HG02870 (cell line): Measurements from ENCODE around the gene CELSR2.

ENCODE experiments used
- ATAC-seq: cut with Tn5 transposase; IDR thresholded peaks from one replicate; pipeline ENCODE4 v1.9.1; 2021; ENCODE audit warnings: mild to moderate bottlenecking, moderate library complexity; ENCODE audit not compliant: unreplicated experiment

Gene CELSR2

DNA sequence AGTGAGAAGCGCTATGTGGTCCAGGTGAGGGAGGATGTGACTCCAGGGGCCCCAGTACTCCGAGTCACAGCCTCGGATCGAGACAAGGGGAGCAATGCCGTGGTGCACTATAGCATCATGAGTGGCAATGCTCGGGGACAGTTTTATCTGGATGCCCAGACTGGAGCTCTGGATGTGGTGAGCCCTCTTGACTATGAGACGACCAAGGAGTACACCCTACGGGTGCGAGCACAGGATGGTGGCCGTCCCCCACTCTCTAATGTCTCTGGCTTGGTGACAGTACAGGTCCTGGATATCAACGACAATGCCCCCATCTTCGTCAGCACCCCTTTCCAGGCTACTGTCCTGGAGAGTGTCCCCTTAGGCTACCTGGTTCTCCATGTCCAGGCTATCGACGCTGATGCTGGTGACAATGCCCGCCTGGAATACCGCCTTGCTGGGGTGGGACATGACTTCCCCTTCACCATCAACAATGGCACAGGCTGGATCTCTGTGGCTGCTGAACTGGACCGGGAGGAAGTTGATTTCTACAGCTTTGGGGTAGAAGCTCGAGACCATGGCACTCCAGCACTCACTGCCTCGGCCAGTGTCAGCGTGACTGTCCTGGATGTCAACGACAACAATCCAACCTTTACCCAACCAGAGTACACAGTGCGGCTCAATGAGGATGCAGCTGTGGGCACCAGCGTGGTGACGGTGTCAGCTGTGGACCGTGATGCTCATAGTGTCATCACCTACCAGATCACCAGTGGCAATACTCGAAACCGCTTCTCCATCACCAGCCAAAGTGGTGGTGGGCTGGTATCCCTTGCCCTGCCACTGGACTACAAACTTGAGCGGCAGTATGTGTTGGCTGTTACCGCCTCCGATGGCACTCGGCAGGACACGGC is 2.2 kb downstream of the CELSR2 start:
- ATAC-seq, result no peak

DNA sequence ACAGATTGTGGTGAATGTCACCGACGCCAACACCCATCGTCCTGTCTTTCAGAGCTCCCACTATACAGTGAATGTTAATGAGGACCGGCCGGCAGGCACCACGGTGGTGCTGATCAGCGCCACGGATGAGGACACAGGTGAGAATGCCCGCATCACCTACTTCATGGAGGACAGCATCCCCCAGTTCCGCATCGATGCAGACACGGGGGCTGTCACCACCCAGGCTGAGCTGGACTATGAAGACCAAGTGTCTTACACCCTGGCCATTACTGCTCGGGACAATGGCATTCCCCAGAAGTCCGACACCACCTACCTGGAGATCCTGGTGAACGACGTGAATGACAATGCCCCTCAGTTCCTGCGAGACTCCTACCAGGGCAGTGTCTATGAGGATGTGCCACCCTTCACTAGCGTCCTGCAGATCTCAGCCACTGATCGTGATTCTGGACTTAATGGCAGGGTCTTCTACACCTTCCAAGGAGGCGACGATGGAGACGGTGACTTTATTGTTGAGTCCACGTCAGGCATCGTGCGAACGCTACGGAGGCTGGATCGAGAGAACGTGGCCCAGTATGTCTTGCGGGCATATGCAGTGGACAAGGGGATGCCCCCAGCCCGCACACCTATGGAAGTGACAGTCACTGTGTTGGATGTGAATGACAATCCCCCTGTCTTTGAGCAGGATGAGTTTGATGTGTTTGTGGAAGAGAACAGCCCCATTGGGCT is 3.0 kb downstream of the CELSR2 start:
- ATAC-seq, result no peak

DNA sequence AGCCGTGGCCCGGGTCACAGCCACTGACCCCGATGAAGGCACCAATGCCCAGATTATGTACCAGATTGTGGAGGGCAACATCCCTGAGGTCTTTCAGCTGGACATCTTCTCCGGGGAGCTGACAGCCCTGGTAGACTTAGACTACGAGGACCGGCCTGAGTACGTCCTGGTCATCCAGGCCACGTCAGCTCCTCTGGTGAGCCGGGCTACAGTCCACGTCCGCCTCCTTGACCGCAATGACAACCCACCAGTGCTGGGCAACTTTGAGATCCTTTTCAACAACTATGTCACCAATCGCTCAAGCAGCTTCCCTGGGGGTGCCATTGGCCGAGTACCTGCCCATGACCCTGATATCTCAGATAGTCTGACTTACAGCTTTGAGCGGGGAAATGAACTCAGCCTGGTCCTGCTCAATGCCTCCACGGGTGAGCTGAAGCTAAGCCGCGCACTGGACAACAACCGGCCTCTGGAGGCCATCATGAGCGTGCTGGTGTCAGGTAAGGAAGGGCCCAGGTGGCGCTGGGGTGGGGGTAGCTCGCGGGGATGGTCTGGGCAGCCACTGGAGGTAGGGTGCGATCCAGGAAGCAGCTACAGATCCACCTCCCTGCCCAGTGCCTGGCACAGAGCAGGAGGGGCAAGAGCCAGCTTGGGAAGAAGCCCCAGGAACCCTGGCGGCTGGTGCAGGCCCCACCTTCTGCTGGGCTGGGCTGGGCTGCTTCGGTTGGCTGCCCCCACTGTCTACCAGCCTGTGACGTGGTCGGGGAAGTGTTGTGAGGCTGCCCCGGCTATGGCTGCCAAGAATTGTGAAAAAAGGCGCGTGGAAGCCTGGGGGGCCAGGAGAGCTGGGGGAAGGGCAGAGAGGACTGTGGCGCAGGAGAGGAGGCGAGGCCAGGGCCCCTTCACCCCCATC is 3.8 kb downstream of the CELSR2 start:
- no peak for ATAC-seq

DNA sequence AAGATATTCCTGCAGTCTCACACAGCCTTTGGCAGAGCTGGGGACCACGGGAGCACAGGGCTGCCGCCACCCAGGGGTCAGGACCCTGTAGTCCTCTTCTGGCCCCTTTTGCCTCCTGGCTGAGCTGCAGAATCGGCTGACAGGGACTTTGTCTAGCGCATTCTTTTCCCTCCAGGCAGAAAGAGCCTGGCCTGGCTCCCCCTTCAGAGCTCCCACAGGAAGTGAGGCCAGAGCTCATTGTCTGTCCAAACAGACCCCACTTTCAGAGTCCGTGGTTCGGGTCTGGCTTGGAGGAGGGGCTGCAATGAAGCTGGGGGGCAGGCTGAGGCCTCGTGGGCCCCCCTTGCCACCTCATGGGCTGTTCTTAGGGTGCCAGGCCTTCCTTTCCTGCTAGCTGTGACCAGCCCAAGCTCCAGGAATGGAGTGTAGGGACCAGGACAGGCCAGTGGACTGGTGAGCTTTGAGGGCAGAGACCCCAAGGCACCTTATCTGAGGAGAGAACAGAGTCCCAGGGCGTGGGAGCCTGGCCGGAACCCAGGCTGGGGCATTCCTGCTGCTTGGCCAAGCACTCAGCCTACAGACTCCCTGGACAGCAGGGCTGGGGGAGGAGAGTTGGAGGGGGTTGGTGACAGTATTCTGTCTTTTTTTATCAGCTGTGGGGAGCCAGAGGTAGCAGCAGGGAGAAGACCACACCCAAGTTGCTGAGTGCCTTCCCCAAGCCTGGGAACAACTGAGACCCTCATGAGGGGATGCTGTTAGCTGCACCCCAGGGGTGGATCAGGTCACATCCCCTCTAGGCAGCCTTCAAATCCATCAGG is 4.7 kb downstream of the CELSR2 start:
- ATAC-seq, result no peak

DNA sequence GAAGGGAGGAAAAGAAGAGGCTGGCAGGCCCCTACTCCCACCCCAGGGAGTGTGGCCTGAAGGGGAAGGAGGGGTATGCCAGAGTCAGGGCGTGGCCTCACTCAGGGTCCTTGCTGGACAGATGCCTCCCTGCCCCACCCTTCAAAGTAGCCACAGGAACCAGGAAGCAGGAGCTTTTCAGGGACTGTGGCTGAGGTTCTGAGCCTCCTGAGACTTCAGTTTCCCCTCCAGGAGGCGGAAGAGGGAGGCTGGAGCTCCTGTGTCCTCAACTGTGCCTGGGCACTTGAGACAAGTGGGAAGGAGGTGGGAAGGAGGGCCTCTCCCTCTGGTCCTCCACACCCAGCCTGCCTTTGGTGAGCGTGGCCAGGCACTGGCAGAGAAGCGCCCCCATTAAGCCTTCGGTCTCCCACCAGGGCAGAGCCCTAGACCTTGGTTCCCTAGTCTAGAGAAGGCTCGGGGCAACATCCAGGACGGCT is 5.3 kb downstream of the CELSR2 start:
- ATAC-seq, result no peak

DNA sequence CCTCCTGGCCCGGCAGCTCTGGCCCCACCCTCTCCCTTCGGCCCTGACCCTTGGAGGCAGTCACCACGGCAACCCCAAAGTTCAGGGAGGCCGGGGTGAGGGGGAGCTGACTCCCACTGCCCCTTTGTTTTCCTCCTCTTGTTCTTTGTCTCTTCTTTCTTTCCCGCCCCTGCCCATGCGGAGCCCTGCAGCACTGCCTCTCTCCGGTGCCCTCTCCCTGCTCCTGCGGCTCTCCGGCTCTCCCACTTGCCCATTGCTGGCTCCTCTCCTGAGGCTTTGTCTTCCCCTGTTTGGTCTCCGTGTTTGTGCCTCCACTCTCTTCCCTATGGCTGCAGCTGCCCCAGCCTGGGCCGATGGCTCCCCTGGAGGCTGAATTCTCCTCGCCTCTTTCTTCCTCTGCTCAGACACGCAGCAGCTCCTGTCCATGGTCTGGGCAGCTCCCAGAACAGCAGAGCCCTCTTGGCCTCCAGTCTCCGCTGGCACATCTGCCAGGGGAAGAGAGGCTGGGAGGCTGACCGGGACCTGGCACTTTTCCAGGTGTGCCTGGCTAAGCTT is 5.8 kb downstream of the CELSR2 start:
- ATAC-seq, result no peak

DNA sequence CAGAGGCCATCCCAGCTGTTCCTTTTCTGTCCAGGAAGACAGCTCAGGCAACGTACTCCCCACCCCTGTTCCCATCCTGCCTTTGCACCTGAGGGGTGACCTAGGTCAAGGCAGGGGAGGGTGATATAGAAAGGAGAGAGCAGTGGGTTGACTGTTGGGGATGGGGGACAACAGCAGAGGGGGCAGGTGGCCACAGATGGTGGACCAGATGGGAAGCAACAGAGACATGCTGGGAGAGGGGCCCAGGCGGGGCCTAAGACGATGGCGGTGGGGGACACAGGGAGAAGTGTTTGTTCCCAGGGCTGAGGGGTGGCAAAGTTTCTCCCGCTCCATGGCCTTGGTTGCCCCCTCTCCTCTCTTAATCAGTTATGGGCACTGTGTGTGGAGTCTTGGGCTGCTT is 6.3 kb downstream of the CELSR2 start:
- no peak for ATAC-seq

DNA sequence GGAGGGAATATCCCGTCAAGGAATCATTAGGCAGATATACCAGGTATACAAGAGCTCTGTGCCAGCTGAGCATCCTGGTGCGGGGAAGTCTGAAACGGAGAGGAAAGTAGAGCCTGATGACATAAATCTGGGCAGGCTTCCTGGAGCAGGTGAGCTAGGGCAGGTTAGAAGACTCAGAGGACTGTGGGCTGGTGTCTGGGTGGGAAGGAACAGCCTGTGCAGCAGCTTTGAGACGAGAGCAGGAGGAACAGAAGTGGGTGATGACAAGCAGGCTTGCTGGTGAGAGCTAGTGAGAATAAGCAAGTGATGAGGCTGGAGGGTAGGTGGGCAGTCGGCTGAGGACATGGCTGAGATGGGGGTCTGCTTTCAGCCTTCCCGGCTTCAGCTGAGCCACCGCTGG is 6.7 kb downstream of the CELSR2 start:
- no peak for ATAC-seq

DNA sequence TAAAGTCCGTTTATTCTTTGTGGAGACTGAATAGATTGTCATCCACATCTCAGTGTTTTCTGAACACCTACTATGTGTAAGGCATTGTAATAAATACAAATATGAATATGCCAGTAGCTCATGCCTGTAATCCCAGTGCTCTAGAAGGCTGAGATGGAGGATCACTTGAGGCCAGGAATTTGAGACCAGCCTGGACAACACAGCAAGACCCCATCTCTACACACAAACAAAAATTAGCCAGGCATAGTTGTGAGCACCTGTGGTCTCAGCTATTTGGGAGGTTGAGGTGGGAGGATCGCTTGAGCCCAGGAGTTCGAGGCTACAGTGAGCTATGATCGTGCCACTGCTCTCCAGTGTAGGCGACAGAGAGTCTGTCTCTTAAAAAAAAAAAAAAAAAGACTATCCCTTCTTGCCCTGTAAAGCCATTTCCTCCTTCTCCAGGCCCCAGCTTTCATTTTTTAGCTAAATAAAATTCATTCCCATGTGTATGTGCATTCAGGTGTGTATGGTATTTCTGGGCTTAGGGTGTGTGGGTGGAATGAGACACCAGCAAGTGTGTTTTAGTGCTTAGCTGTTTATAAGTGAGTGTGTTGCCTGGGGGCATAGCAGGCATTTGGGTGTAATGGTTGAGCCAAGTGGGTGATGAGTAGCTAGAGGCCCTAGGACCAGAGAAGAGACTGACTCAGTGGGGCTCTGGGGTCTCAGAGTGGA is 7.8 kb downstream of the CELSR2 start:
- no peak for ATAC-seq

DNA sequence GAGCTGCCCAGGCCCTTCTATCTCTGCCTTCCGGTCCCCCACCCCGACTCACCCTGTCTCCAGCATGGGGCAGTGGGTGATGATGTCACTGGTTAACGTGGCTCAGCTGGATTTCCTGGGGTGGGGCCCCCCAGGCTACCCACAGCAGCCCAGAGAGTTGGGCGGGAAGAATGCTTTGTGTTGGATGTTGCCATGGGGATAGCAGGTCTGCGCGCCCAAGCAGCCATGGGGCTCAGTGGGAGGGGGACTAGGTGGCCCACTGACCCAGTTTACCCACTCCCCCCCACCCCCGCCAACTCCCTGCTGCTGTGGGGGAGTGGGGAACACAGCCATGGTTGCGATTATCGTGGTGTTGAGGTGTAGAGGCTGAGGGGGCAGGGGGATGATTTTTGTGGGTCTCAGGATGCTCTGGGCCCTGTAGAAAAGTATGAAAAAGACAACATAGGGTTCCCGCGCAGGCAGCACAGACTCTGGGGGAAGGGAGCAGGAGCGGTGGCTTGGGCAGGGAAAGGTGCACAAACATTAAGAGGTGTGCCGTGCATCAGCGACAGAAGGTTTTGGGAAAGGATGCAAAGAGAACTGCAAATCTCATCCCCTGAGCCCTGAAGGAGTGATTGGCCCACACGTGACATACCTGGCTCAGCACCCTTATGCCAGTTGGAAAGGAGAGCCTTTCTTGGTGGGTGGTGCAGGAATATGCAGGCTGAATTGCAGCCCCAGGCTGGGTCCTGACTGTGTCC is 8.5 kb downstream of the CELSR2 start:
- ATAC-seq, result no peak

DNA sequence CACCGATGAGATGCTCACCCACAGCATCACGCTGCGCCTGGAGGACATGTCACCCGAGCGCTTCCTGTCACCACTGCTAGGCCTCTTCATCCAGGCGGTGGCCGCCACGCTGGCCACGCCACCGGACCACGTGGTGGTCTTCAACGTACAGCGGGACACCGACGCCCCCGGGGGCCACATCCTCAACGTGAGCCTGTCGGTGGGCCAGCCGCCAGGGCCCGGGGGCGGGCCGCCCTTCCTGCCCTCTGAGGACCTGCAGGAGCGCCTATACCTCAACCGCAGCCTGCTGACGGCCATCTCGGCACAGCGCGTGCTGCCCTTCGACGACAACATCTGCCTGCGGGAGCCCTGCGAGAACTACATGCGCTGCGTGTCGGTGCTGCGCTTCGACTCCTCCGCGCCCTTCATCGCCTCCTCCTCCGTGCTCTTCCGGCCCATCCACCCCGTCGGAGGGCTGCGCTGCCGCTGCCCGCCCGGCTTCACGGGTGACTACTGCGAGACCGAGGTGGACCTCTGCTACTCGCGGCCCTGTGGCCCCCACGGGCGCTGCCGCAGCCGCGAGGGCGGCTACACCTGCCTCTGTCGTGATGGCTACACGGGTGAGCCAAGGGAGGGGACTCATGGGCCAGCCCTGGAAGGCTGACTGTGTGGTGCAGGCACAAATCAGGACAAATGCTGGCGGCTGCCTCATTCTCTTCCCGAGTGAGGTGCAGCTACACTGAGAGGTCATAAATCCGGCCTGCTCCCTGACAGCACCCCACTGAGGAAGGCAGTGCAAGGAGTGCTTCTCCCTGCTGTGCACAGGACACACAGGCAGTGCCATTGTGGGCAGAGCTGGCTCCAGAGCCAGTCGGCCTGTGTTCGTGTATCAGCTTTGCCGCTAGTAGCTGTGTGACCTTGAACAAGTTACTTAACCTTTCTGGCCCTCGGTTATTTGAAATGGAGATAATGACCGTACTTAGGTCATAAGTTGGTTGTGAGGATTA is 9.4 kb downstream of the CELSR2 start:
- ATAC-seq, result no peak

DNA sequence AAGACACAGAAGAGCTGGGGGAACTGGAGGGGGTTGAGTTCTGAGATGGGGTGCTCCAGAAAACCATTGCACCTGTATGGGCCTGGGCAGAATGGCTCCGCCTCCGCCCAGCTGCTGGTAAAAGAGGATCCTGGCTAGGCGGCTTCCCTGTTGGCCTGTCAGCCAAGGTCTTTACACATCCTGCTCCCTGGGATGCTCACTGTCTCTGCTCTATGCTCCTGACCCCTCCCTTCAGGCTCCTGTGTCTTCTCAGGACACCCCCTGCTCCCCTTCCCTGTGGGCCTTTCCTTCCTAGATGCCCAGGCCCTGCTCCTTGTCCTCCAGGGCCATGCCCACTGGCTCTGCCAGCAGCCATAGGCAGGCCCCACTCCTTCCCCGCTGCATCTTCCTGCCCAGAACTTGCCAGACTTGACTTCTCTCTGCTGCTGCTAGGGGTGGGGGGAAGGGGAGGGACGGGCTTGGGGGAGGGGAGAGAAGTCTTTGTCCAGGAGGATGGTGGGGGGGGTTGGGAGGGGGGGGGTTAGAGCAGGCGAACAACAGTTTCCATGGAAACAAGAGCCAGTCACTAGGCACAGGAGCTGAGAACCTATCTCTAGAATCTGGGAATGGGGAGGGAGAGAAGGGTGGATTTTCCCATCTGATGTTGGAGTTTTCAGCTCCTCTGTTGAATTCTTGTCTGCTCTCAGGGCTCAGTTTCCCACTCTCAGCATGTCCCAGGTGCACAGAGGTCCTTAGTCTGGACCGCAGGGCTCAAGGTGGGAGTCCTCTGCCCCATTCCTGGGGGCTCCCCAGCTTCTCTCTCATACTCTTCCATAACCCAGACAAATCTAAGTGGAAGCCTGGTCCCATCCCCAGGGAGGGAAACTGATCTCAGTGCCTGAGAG is 10.6 kb downstream of the CELSR2 start:
- no peak for ATAC-seq

DNA sequence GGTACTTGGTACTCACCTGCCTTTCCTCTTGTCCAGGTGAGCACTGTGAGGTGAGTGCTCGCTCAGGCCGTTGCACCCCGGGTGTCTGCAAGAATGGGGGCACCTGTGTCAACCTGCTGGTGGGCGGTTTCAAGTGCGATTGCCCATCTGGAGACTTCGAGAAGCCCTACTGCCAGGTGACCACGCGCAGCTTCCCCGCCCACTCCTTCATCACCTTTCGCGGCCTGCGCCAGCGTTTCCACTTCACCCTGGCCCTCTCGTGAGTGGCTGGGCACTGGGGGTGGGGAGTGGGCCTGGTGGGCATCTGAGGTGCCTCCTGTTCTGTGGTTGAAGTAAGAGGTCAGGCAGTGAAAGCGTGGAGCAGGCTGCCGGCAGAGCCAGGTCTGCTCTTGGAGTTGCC is 11.7 kb downstream of the CELSR2 start:
- ATAC-seq, result no peak

DNA sequence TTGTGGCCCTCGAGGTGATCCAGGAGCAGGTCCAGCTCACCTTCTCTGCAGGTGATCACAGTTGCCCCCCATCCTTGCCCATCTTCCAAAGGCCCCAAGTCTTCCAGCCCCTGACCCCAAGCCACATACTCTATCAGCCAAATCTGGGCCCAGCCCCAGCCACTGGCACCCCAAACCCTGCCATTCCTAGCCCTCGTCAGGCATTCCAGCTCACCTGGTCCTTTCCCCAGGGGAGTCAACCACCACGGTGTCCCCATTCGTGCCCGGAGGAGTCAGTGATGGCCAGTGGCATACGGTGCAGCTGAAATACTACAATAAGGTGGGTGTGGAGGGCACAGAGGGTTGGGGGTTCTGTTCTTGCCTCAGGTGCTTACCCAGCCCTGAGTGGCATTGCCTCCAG is 12.2 kb downstream of the CELSR2 start:
- no peak for ATAC-seq

DNA sequence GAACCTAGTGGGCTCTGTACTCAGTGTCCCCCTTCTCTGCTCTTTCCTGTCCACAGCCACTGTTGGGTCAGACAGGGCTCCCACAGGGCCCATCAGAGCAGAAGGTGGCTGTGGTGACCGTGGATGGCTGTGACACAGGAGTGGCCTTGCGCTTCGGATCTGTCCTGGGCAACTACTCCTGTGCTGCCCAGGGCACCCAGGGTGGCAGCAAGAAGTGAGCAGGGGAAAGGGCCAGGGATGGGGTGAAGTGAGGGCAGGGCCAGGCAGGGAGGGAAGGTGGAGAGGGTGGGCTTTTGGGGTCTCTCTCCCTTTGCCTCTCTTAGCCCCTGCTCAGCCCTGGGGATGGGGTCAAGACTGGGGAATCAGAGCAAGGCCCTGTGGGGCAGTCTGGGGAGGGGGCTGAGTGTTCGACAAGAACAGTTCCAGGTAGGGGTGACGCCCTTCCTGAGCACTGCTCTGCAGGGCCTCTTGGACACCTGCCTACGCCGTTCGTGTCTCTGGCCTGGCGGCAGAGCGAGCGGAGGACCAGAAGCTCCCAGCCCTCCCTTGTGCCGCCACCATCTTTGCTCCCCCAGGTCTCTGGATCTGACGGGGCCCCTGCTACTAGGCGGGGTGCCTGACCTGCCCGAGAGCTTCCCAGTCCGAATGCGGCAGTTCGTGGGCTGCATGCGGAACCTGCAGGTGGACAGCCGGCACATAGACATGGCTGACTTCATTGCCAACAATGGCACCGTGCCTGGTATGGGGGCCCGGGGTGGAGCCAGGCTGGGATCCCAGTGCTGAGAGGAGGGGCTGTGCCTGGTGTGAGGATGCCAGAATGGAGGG is 13.1 kb downstream of the CELSR2 start:
- no peak for ATAC-seq

DNA sequence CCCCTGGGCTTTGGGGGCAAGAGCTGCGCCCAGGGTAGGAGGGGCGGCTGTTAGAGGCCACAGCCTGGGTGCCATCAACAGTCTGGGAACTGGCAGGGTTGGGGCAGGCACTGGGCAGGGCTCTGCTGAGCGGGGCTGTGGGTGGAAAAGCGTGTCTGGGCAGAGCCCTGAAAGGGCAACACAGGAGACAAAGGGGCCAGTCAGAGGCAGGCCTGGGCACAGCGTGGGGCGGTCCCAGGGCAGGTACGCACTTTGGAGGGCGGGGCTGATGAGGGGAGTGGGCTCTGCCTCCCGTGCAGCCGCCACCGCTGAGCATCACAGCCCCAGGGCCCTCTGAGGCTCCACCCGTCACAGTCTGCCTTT is 13.9 kb downstream of the CELSR2 start:
- ATAC-seq, result no peak
